GM12878 (cell line): Measurements from ENCODE around the gene AP2A2. TPM values are rescaled to one million over a fixed set of nuclear protein-coding genes. Genes with fewer than 3 reads are reported as not detected.

Experiments used
- ATAC-seq: fragments of 200-7000 bp; cut with Tn5 transposase; 3 replicates; pipeline ENCODE4 v1.9.1; 2020; ENCODE audit warnings: mild to moderate bottlenecking, moderate library complexity
- BruUV-seq: library from RNA; stranded (reverse); fragments of 400-500 nt; replicated peaks from 2 replicates; lab custom pipeline; 2021; lab: Mats Ljungman, UMichigan
- CTCF ChIA-PET: fragments of 300-600 bp; sonication (Branson Sonifier 250); formaldehyde crosslinking; extraction: SDS; loops from one replicate; lab custom pipeline; 2021; ENCODE audit warnings: inconsistent platforms; lab: Yijun Ruan, JAX
- POLR2A ChIA-PET: fragments of 350-600 bp; formaldehyde crosslinking; extraction: SDS; loops from one replicate; lab custom pipeline; 2021; ENCODE audit warnings: inconsistent platforms; lab: Charles Lee
- RAD21 ChIA-PET: fragments of 300-600 bp; sonication (Branson Sonifier 250); formaldehyde crosslinking; loops from one replicate; lab custom pipeline; 2023; ENCODE audit warnings: antibody characterized with exemption; ENCODE audit not compliant: unreplicated experiment; lab: Charles Lee
- SMC1A ChIA-PET: fragments of 300-600 bp; sonication (Branson Sonifier 250); formaldehyde crosslinking; loops from one replicate; lab custom pipeline; 2023; ENCODE audit not compliant: unreplicated experiment, uncharacterized antibody; lab: Charles Lee
- DNase-seq: peaks from one replicate; pipeline ENCODE4 v3.0.0-alpha.2; 2011; ENCODE audit warnings: low read depth, low spot score
- FAIRE-seq: peaks from 3 replicates; lab custom pipeline; 2011; peaks lifted over from hg19 to GRCh38; lab: Jason Lieb, UNC
- H2AFZ ChIP-seq: 2 replicates; pipeline ENCODE4 v1.6.0; 2011; ENCODE audit warnings: low read depth, low read length, control low read depth; ENCODE audit not compliant: control insufficient read depth
- H3K27ac ChIP-seq: 2 replicates; pipeline ENCODE4 v1.5.1; 2011; ENCODE audit warnings: control low read depth; ENCODE audit not compliant: control insufficient read depth, insufficient read depth
- H3K27me3 ChIP-seq, 2 experiments: replicated peaks in 1 of 2; 2 replicates each; pipeline versions ENCODE4 v1.6.0 to v1.6.1; 2011; ENCODE audit warnings: low read length in 1 of 2; ENCODE audit not compliant: control insufficient read depth in 2 of 2, insufficient read depth in 2 of 2
- H3K36me3 ChIP-seq, 2 experiments: 2 replicates each; pipeline ENCODE4 v1.5.1; 2011; ENCODE audit warnings: low read length in 1 of 2; ENCODE audit not compliant: control insufficient read depth in 2 of 2, insufficient read depth in 2 of 2
- H3K4me1 ChIP-seq: 2 replicates; pipeline ENCODE4 v1.6.1; 2011; ENCODE audit warnings: mild to moderate bottlenecking, low read length, moderate library complexity, mixed read lengths; ENCODE audit not compliant: control insufficient read depth, insufficient read depth
- H3K4me2 ChIP-seq: 2 replicates; pipeline ENCODE4 v1.6.0; 2011; ENCODE audit warnings: control low read depth; ENCODE audit not compliant: control insufficient read depth, insufficient read depth
- H3K4me3 ChIP-seq: fragments of 200-600 bp; sonication (generic); 2 replicates; pipeline ENCODE4 v1.5.1; 2016
- H3K79me2 ChIP-seq: 2 replicates; pipeline ENCODE4 v1.6.0; 2011; ENCODE audit warnings: low read length; ENCODE audit not compliant: control insufficient read depth, insufficient read depth
- H3K9ac ChIP-seq: 2 replicates; pipeline ENCODE4 v1.8.0; 2011; ENCODE audit warnings: low read length, control low read depth, mixed read lengths; ENCODE audit not compliant: control insufficient read depth, insufficient read depth
- H3K9me3 ChIP-seq: replicated peaks from 3 replicates; pipeline ENCODE4 v1.5.1; 2011; ENCODE audit warnings: mild to moderate bottlenecking, low read length; ENCODE audit not compliant: control insufficient read depth, insufficient read depth
- H4K20me1 ChIP-seq: 2 replicates; pipeline ENCODE4 v1.6.0; 2011; ENCODE audit not compliant: control insufficient read depth, insufficient read depth
- BRCA1 ChIP-seq: IDR thresholded peaks from 2 replicates; pipeline ENCODE4 v1.6.1; 2011; ENCODE audit warnings: low read depth, low read length, improper control_type of control experiment
- CUX1 ChIP-seq: IDR thresholded peaks from 2 replicates; pipeline ENCODE4 v1.6.1; 2012; ENCODE audit warnings: improper control_type of control experiment, low read depth, low read length; ENCODE audit not compliant: insufficient replicate concordance
- KDM1A ChIP-seq: fragments of 200-600 bp; sonication (generic); IDR thresholded peaks from 2 replicates; pipeline ENCODE4 v1.6.1; 2016; ENCODE audit warnings: borderline replicate concordance
- MEF2B ChIP-seq: fragments of 450-650 bp; IDR thresholded peaks from 2 replicates; pipeline ENCODE4 v1.6.1; 2018; ENCODE audit warnings: mild to moderate bottlenecking, moderate library complexity; ENCODE audit not compliant: partially characterized antibody, poor library complexity, severe bottlenecking
- NR2F1 ChIP-seq: fragments of 450-650 bp; conservative IDR thresholded peaks from 2 replicates; pipeline ENCODE4 v1.6.1; 2017; ENCODE audit warnings: mild to moderate bottlenecking
- PAX5 ChIP-seq: IDR thresholded peaks from 2 replicates; pipeline ENCODE4 v1.6.1; 2011; ENCODE audit warnings: low read depth, low read length, borderline replicate concordance
- SMARCA5 ChIP-seq: fragments of 450-650 bp; IDR thresholded peaks from 2 replicates; pipeline ENCODE4 v1.6.1; 2017; ENCODE audit warnings: mild to moderate bottlenecking
- YY1 ChIP-seq: IDR thresholded peaks from 2 replicates; pipeline ENCODE4 v1.6.1; 2011; ENCODE audit warnings: low read depth, mild to moderate bottlenecking, low read length
- ZBED1 ChIP-seq: IDR thresholded peaks from 2 replicates; pipeline ENCODE4 v1.6.1; 2016; ENCODE audit warnings: borderline replicate concordance
- ZBTB40 ChIP-seq: fragments of 450-650 bp; IDR thresholded peaks from 2 replicates; pipeline ENCODE4 v1.6.1; 2016; ENCODE audit warnings: mild to moderate bottlenecking, moderate library complexity, borderline replicate concordance
- ZNF217 ChIP-seq: fragments of 450-650 bp; IDR thresholded peaks from 2 replicates; pipeline ENCODE4 v1.6.1; 2017; ENCODE audit warnings: antibody characterized with exemption, mild to moderate bottlenecking
- ZNF592 ChIP-seq: fragments of 450-650 bp; IDR thresholded peaks from 2 replicates; pipeline ENCODE4 v1.6.1; 2017; ENCODE audit warnings: mild to moderate bottlenecking, moderate library complexity
- WGBS: methylation state at CpG from one replicate; pipeline ENCODE4 v1.1.6; 2016; ENCODE audit warnings: low lambda C conversion rate; ENCODE audit not compliant: insufficient replicate concordance, insufficient coverage; ENCODE audit errors: missing lambda C conversion rate; 5-methylcytosine and 5-hydroxymethylcytosine counted together
- in situ Hi-C: fragments of 300-500 bp; cut with MboI; formaldehyde crosslinking; loops from 9 replicates; pipeline ENCODE4 v1.14.3; 2018; ENCODE audit warnings: mixed read lengths
- intact Hi-C: fragments of 100-400 bp; cut with micrococcal nuclease; formaldehyde crosslinking; loops from one replicate; pipeline ENCODE4 v1.14.2; 2022; ENCODE audit not compliant: unreplicated experiment
- polyA plus RNA-seq, 11 experiments: library from polyadenylated mRNA; depleted of rRNA in 4 of 11; unstranded in 6 of 11; stranded (reverse) in 5 of 11; fragments of >200 nt; fragmentation: Nextera tagmentation in 4 of 11; fragmentation: Illumina TruSeq in 1 of 11; extraction: Ambion mirVana in 4 of 11; extraction: Trizol in 1 of 11; gene quantifications; 1 replicate in 1 of 11; 2 replicates in 10 of 11; pipeline versions ENCODE4 v1.2.1 to v1.2.3, GENCODE V29; 2011 to 2016; ENCODE audit warnings: inconsistent platforms in 2 of 11, missing spikeins in 2 of 11, low read depth in 1 of 11
- total RNA-seq, 4 experiments: library from RNA; depleted of rRNA in 3 of 4; stranded (reverse); fragments of >200 nt in 3 of 4; fragmentation: Illumina TruSeq in 1 of 4; extraction: Trizol in 1 of 4; gene quantifications; 2 replicates each; pipeline versions ENCODE4 v1.2.1 to v1.2.3, GENCODE V29; 2013 to 2021

AP2A2 gene
- total and polyA plus RNA-seq, 10 of the 15 experiments (the other 5 are each of a cell fraction or from before 2014, with no cell fraction given): 0.58 to 48.8 (median 18.2) TPM

- H3K79me2 ChIP-seq: no peaks in the 10 kb centered on the region
- ChIA-PET CTCF (no interaction called here), POLR2A (no interaction called here), RAD21 (no interaction called here), SMC1A (no interaction called here)
- H3K27me3 ChIP-seq: no peaks in the 10 kb centered on the region
- ATAC-seq: no peak
- no peak overlapping the region for H3K27ac ChIP-seq
- H2AFZ ChIP-seq: no peak overlapping the region
- FAIRE-seq: no peak
- in situ Hi-C loops (no loop called here), intact Hi-C loops (no loop called here)
- 94% methylated on average over 21 of the region's 21 CpGs for WGBS
- H3K4me1 ChIP-seq: no peaks in the 10 kb centered on the region
- H3K36me3 ChIP-seq: peaks cover 13 to 32% of the 10 kb centered on the region in 2 experiments
- H3K9ac ChIP-seq: no peak overlapping the region
- no TSS peak for BruUV-seq
- no peak overlapping the region for H3K4me2 ChIP-seq
- H3K4me3 ChIP-seq: no peak overlapping the region
- no peak for DNase-seq
- no peaks in the 10 kb centered on the region for H4K20me1 ChIP-seq
- no peaks in the 10 kb centered on the region for H3K9me3 ChIP-seq
- TF ChIP-seq PAX5: no peak
- no peak for TF ChIP-seq ZNF592
- TF ChIP-seq MEF2B: no peak
- no peak for TF ChIP-seq BRCA1
- TF ChIP-seq ZBTB40: no peak
- no peak for TF ChIP-seq SMARCA5
- no peak for TF ChIP-seq YY1
- TF ChIP-seq ZBED1: no peak
- TF ChIP-seq CUX1: no peak
- no peak for TF ChIP-seq KDM1A
- no peak for TF ChIP-seq NR2F1
- TF ChIP-seq ZNF217: no peak
Measured at GRCh38 chr11:985406-985805, 59.7 kb downstream of the AP2A2 start.
